K562 (cell line): ENCODE data around the gene ING2. TPM values are rescaled to one million over a fixed set of nuclear protein-coding genes. Genes with fewer than 3 reads are reported as not detected.

Experiments
- ATAC-seq: fragments of 200-7000 bp; cut with Tn5 transposase; 3 replicates; pipeline ENCODE4 v1.9.1; 2020; ENCODE audit warnings: moderate library complexity
- BruUV-seq: library from RNA; stranded (reverse); fragments of 400-500 nt; replicated peaks from 2 replicates; lab custom pipeline; 2021; lab: Mats Ljungman, UMichigan
- CTCF ChIA-PET: fragments of 300-600 bp; formaldehyde crosslinking; extraction: SDS; loops from one replicate; lab custom pipeline; 2021; ENCODE audit warnings: low intra/inter-chr PET ratio; lab: Yijun Ruan, JAX
- POLR2A ChIA-PET: fragments of 300-600, 350-650 bp; sonication (Branson Sonifier 250); formaldehyde crosslinking; extraction: SDS; loops from one replicate; lab custom pipeline; 2021; ENCODE audit warnings: antibody characterized with exemption, inconsistent platforms; lab: Yijun Ruan, JAX
- DNase-seq, 4 experiments: peaks; one replicate each; pipeline versions ENCODE4 v3.0.0 to v3.0.0-alpha.2; 2011 to 2018; ENCODE audit warnings: low spot score in 3 of 4, mixed read lengths in 3 of 4; ENCODE audit errors: extremely low read depth in 1 of 4
- FAIRE-seq: peaks from 2 replicates; lab custom pipeline; 2011; peaks lifted over from hg19 to GRCh38; lab: Jason Lieb, UNC
- H2AFZ ChIP-seq: 2 replicates; pipeline ENCODE4 v1.6.0; 2011; ENCODE audit warnings: low read depth, low read length, control low read depth, inconsistent platforms
- H3K27ac ChIP-seq: fragments of 200-600 bp; 3 replicates; pipeline ENCODE4 v1.8.0; 2011; ENCODE audit warnings: low read depth, mild to moderate bottlenecking, control low read depth, inconsistent platforms, low read length, moderate library complexity, mixed read lengths; ENCODE audit errors: extremely low read depth
- H3K27me3 ChIP-seq, 2 experiments: fragments of 300-600 bp in 1 of 2; 2 replicates in 1 of 2; 3 replicates in 1 of 2; pipeline versions ENCODE4 v1.6.0 to v1.8.0; 2011; ENCODE audit warnings: inconsistent platforms in 2 of 2, low read length in 2 of 2, mild to moderate bottlenecking in 1 of 2, mixed read lengths in 1 of 2, moderate library complexity in 1 of 2; ENCODE audit not compliant: control insufficient read depth in 2 of 2, insufficient read depth in 2 of 2
- H3K36me3 ChIP-seq: fragments of 300-600 bp; 3 replicates; pipeline ENCODE4 v1.8.0; 2011; ENCODE audit warnings: mild to moderate bottlenecking, low read length, inconsistent platforms; ENCODE audit not compliant: control insufficient read depth, insufficient read depth
- H3K4me1 ChIP-seq, 2 experiments: fragments of 200-600 bp in 1 of 2; replicated peaks in 1 of 2; 2 replicates in 1 of 2; 3 replicates in 1 of 2; pipeline versions ENCODE4 v1.5.1 to v1.8.0; 2011; ENCODE audit warnings: inconsistent platforms in 2 of 2, low read length in 2 of 2, mild to moderate bottlenecking in 1 of 2, mixed read lengths in 1 of 2, moderate library complexity in 1 of 2; ENCODE audit not compliant: control insufficient read depth in 2 of 2, insufficient read depth in 2 of 2
- H3K4me2 ChIP-seq: 2 replicates; pipeline ENCODE4 v1.6.1; 2011; ENCODE audit warnings: low read length, control low read depth, inconsistent platforms, mixed read lengths; ENCODE audit not compliant: insufficient read depth
- H3K4me3 ChIP-seq: fragments of 200-600 bp; sonication (generic), shearing (Covaris generic); 2 replicates; pipeline ENCODE4 v1.5.1; 2016; ENCODE audit warnings: control low read depth, inconsistent platforms
- H3K79me2 ChIP-seq: fragments of 200-600 bp; 3 replicates; pipeline ENCODE4 v1.8.0; 2011; ENCODE audit warnings: low read length, inconsistent platforms; ENCODE audit not compliant: control insufficient read depth, insufficient read depth
- H3K9ac ChIP-seq, 2 experiments: 2 replicates each; pipeline versions ENCODE4 v1.6.0 to v1.6.1; 2011; ENCODE audit warnings: low read depth in 2 of 2, low read length in 2 of 2, control low read depth in 1 of 2, inconsistent platforms in 1 of 2, mild to moderate bottlenecking in 1 of 2, mixed read lengths in 1 of 2; ENCODE audit not compliant: insufficient read depth in 1 of 2
- H3K9me1 ChIP-seq: one replicate; pipeline ENCODE4 v1.6.0; 2011; ENCODE audit warnings: inconsistent platforms, mild to moderate bottlenecking, low read length, moderate library complexity; ENCODE audit not compliant: control insufficient read depth, insufficient read depth
- H3K9me3 ChIP-seq: replicated peaks from 2 replicates; pipeline ENCODE4 v1.5.1; 2011; ENCODE audit warnings: low read depth, low read length, inconsistent platforms; ENCODE audit not compliant: control insufficient read depth, insufficient read depth
- H4K20me1 ChIP-seq: replicated peaks from 2 replicates; pipeline ENCODE4 v1.6.1; 2011; ENCODE audit warnings: low read length, inconsistent platforms, mixed read lengths; ENCODE audit not compliant: control insufficient read depth, insufficient read depth
- E4F1 ChIP-seq: fragments of 250-450 bp; sonication (Bioruptor Pico); IDR thresholded peaks from 2 replicates; pipeline ENCODE4 v1.5.0; 2021; ENCODE audit warnings: mild to moderate bottlenecking, borderline replicate concordance
- RBM34 ChIP-seq: fragments of 200-400 bp; formaldehyde crosslinking; IDR thresholded peaks from 2 replicates; pipeline ENCODE4 v1.6.1; 2018; ENCODE audit warnings: low read length, borderline replicate concordance; ENCODE audit not compliant: insufficient read depth
- RFX1 ChIP-seq: fragments of 450-650 bp; IDR thresholded peaks from 2 replicates; pipeline ENCODE4 v1.6.1; 2016; ENCODE audit warnings: mild to moderate bottlenecking, moderate library complexity
- WGBS: fragments of 100-300 bp; shearing (Covaris generic); methylation state at CpG from one replicate; pipeline ENCODE4 v1.1.6; 2016; ENCODE audit warnings: low coverage, mixed read lengths; ENCODE audit not compliant: insufficient coverage; ENCODE audit errors: missing lambda C conversion rate; 5-methylcytosine and 5-hydroxymethylcytosine counted together
- in situ Hi-C: fragments of 300-500 bp; cut with MboI; formaldehyde crosslinking; loops from 4 replicates; pipeline ENCODE4 v1.15.0; 2018; ENCODE audit warnings: inconsistent platforms, mixed read lengths
- intact Hi-C: fragments of 100-400 bp; cut with micrococcal nuclease; formaldehyde crosslinking; loops from 2 replicates; pipeline ENCODE4 v1.14.2; 2022
- polyA plus RNA-seq, 8 experiments: library from polyadenylated mRNA; depleted of rRNA in 4 of 8; stranded (reverse) in 5 of 8; unstranded in 3 of 8; fragments of >200 nt; fragmentation: Nextera tagmentation in 2 of 8; fragmentation: Illumina TruSeq in 1 of 8; extraction: Ambion mirVana in 2 of 8; extraction: Trizol in 1 of 8; gene quantifications; 2 replicates each; pipeline versions ENCODE4 v1.2.1 to v1.2.3, GENCODE V29; 2011 to 2014; ENCODE audit warnings: inconsistent platforms in 1 of 8, missing spikeins in 1 of 8
- total RNA-seq, 7 experiments: library from RNA; depleted of rRNA in 6 of 7; stranded (reverse); fragments of >200 nt in 6 of 7; fragmentation: Illumina TruSeq in 2 of 7; extraction: Trizol in 2 of 7; gene quantifications; 2 replicates each; pipeline versions ENCODE4 v1.2.1 to v1.2.3, GENCODE V29; 2011 to 2021; ENCODE audit warnings: low replicate concordance in 1 of 7

ING2 gene
- total and polyA plus RNA-seq, 9 of the 15 experiments (the other 6 are each of a cell fraction or from before 2014, with no cell fraction given), result 2.9 to 21.4 (median 12.4) TPM

- H3K36me3 ChIP-seq, result no peaks in the 10 kb centered on the region
- no peaks in the 10 kb centered on the region for H3K9me1 ChIP-seq
- no peak overlapping the region for H2AFZ ChIP-seq
- intact Hi-C loops (loop anchor here (5.0 kb wide), 1 partner anchor 158 kb away; the partner anchor contains the start of genes RWDD4 and TRAPPC11), in situ Hi-C loops (no loop called here)
- POLR2A ChIA-PET, result no interaction called here
- no peak overlapping the region for H3K4me3 ChIP-seq
- no peaks in the 10 kb centered on the region for H3K9me3 ChIP-seq
- H3K27ac ChIP-seq, result no peak overlapping the region
- 49% methylated on average over 5 of the region's 5 CpGs for WGBS
- H3K79me2 ChIP-seq, result peaks cover 19% of the 10 kb centered on the region
- H3K4me1 ChIP-seq, result peaks cover 10 to 13% of the 10 kb centered on the region in 2 experiments
- no peak for FAIRE-seq
- H3K9ac ChIP-seq, result no peak overlapping the region
- BruUV-seq, result no TSS peak
- H3K4me2 ChIP-seq, result no peak overlapping the region
- CTCF ChIA-PET, result no interaction called here
- TF ChIP-seq RFX1, result peak; percentile 60
- TF ChIP-seq E4F1, result no peak
- no peak for TF ChIP-seq RBM34
- no peak for DNase-seq
- no peaks in the 10 kb centered on the region for H3K27me3 ChIP-seq
- no peak for ATAC-seq
- no peaks in the 10 kb centered on the region for H4K20me1 ChIP-seq
Observed at GRCh38 chr4:183499801-183500200, 5.1 kb upstream of the ING2 start.
